PFSK-1 (cell line): ENCODE data around the gene MIOX.

ENCODE experiments used
- POLR2AphosphoS5 ChIP-seq: IDR thresholded peaks from 2 replicates; pipeline ENCODE4 v1.6.1; 2012; ENCODE audit warnings: low read depth, mild to moderate bottlenecking, control low read depth, low read length, moderate library complexity
- SIN3A ChIP-seq: IDR thresholded peaks from 2 replicates; pipeline ENCODE4 v1.6.1; 2012; ENCODE audit warnings: mild to moderate bottlenecking, low read length, moderate library complexity, borderline replicate concordance; ENCODE audit not compliant: insufficient read depth
- TAF1 ChIP-seq: IDR thresholded peaks from 2 replicates; pipeline ENCODE4 v1.6.1; 2012; ENCODE audit warnings: low read length, control low read depth, borderline replicate concordance; ENCODE audit not compliant: insufficient read depth
- TF ChIP-seq, protein P1 (sequence below), 2 experiments: IDR thresholded peaks; 2 replicates each; pipeline versions ENCODE4 v1.6.1 to v1.8.0; 2011 to 2012; ENCODE audit warnings: low read depth in 2 of 2, low read length in 2 of 2, control low read depth in 1 of 2, inconsistent platforms in 1 of 2, mild to moderate bottlenecking in 1 of 2, moderate library complexity in 1 of 2; ENCODE audit not compliant: insufficient read depth in 1 of 2

DNA sequence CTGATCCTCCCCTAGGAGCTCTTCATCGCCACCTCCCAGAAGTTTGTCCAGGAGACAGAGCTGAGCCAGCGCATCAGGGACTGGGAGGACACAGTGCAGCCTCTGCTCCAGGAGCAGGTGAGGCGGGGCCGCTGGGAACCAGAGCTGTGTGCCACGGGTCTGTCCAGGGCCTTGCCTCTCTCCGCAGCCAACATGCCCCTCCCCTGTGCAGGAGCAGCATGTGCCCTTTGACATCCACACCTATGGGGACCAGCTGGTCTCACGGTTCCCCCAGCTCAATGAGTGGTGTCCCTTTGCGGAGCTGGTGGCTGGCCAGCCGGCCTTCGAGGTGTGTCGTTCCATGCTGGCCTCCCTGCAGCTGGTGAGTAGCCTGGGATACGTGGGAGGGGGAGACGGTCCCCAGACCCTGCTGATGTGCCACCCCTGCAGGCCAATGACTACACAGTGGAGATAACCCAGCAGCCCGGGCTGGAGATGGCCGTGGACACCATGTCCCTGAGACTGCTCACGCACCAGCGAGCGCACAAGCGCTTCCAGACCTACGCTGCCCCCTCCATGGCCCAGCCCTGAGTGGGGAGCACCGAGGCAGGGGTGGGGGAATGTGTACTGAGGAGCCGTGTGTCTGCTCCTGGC is 36.3 kb downstream of the MIOX start:
- TF ChIP-seq POLR2AphosphoS5 (no peak), SIN3A (no peak), TAF1 (no peak)
- TF ChIP-seq, protein P1, sequence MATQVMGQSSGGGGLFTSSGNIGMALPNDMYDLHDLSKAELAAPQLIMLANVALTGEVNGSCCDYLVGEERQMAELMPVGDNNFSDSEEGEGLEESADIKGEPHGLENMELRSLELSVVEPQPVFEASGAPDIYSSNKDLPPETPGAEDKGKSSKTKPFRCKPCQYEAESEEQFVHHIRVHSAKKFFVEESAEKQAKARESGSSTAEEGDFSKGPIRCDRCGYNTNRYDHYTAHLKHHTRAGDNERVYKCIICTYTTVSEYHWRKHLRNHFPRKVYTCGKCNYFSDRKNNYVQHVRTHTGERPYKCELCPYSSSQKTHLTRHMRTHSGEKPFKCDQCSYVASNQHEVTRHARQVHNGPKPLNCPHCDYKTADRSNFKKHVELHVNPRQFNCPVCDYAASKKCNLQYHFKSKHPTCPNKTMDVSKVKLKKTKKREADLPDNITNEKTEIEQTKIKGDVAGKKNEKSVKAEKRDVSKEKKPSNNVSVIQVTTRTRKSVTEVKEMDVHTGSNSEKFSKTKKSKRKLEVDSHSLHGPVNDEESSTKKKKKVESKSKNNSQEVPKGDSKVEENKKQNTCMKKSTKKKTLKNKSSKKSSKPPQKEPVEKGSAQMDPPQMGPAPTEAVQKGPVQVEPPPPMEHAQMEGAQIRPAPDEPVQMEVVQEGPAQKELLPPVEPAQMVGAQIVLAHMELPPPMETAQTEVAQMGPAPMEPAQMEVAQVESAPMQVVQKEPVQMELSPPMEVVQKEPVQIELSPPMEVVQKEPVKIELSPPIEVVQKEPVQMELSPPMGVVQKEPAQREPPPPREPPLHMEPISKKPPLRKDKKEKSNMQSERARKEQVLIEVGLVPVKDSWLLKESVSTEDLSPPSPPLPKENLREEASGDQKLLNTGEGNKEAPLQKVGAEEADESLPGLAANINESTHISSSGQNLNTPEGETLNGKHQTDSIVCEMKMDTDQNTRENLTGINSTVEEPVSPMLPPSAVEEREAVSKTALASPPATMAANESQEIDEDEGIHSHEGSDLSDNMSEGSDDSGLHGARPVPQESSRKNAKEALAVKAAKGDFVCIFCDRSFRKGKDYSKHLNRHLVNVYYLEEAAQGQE (IDR thresholded peaks at IDR 0.05; ENCODE audit: insufficient read depth in 1 of 2, low read depth in 2 of 2, low read length in 2 of 2): no peak
